Lower leg skin (tissue), 3 donors: ENCODE results near the gene ILK.

Source experiments
- CTCF ChIP-seq, 3 donors: fragments of 450-650 bp; IDR thresholded peaks; one replicate each; pipeline ENCODE4 v1.5.1; 2016; ENCODE audit warnings: antibody characterized with exemption in 3 of 3, mild to moderate bottlenecking in 3 of 3, moderate library complexity in 2 of 3
- POLR2A ChIP-seq, 2 donors: fragments of 450-650 bp; IDR thresholded peaks; one replicate each; pipeline ENCODE4 v1.6.1; 2016 to 2017; ENCODE audit warnings: antibody characterized with exemption in 2 of 2, mild to moderate bottlenecking in 1 of 2, moderate library complexity in 1 of 2

GRCh38 chr11:6604790-6605189, 1.2 kb downstream of the ILK start:
- no peak for TF ChIP-seq CTCF (IDR thresholded peaks at IDR 0.05)
- no peak for TF ChIP-seq POLR2A (IDR thresholded peaks at IDR 0.05)
